ENCODE data around the gene DSN1. TPM values are rescaled to one million over a fixed set of nuclear protein-coding genes. Genes with fewer than 3 reads are reported as not detected.
"Not testable (repeated sequence)": the region's sequence is repeated elsewhere in the genome, so short reads cannot be mapped to it uniquely, and the experiment has no call there.

The DSN1 gene
- total RNA-seq, 1 donor from 2014 or later = 3.7 TPM

- Histone ChIP-seq H3K4me3 (ENCODE audit: low read depth, low read length) (no peak overlapping the region), H3K27me3 (ENCODE audit: control insufficient read depth, insufficient read depth, low read length) (no peaks in the 10 kb centered on the region), H3K36me3 (ENCODE audit: control insufficient read depth, insufficient read depth, low read length) (peaks cover 31% of the 10 kb centered on the region)
- FAIRE-seq (no peak), DNase-seq (ENCODE audit: low read depth) (peak; percentile 12)
- TF ChIP-seq CTCF (IDR thresholded peaks at IDR 0.05; ENCODE audit: insufficient read depth, low read length, severe bottlenecking) = no peak
Measured at GRCh38 chr20:36802326-36803222, 29.0 kb upstream of the DSN1 start.

GRCh38 chr20:36800410-36800809 lies 26.8 kb upstream of the DSN1 start:
- DNase-seq (ENCODE audit: low read depth) (no peak), FAIRE-seq (no peak)
- TF ChIP-seq CTCF (IDR thresholded peaks at IDR 0.05; ENCODE audit: insufficient read depth, low read length, severe bottlenecking) = no peak
- Histone ChIP-seq H3K4me3 (ENCODE audit: low read depth, low read length) (no peak overlapping the region), H3K27me3 (ENCODE audit: control insufficient read depth, insufficient read depth, low read length) (no peaks in the 10 kb centered on the region), H3K36me3 (ENCODE audit: control insufficient read depth, insufficient read depth, low read length) (peaks cover 36% of the 10 kb centered on the region)

GRCh38 chr20:36799313-36799712 lies 25.8 kb upstream of the DSN1 start:
- peaks cover 36% of the 10 kb centered on the region for H3K36me3 ChIP-seq (ENCODE audit: control insufficient read depth, insufficient read depth, low read length)
- not testable (repeated sequence) for H3K4me3 ChIP-seq (ENCODE audit: low read depth, low read length); H3K27me3 ChIP-seq (ENCODE audit: control insufficient read depth, insufficient read depth, low read length); FAIRE-seq; DNase-seq (ENCODE audit: low read depth)

- FAIRE-seq = no peak
Measured at GRCh38 chr20:36796875-36797274, 23.3 kb upstream of the DSN1 start.

GRCh38 chr20:36796117-36796516 lies 22.6 kb upstream of the DSN1 start:
- no peak for TF ChIP-seq CTCF (IDR thresholded peaks at IDR 0.05; ENCODE audit: insufficient read depth, low read length, severe bottlenecking)
- Histone ChIP-seq H3K4me3 (ENCODE audit: low read depth, low read length) (no peak overlapping the region), H3K36me3 (ENCODE audit: control insufficient read depth, insufficient read depth, low read length) (peaks cover 36% of the 10 kb centered on the region), H3K27me3 (ENCODE audit: control insufficient read depth, insufficient read depth, low read length) (no peaks in the 10 kb centered on the region)
- DNase-seq (ENCODE audit: low read depth) (no peak), FAIRE-seq (no peak)

More at GRCh38 chr20:36796875-36797274, 23.3 kb upstream of the DSN1 start:
- H3K27me3 ChIP-seq (ENCODE audit: control insufficient read depth, insufficient read depth, low read length) = no peaks in the 10 kb centered on the region
- TF ChIP-seq CTCF (IDR thresholded peaks at IDR 0.05; ENCODE audit: insufficient read depth, low read length, severe bottlenecking) = no peak
- no peak for DNase-seq (ENCODE audit: low read depth)
- peaks cover 34% of the 10 kb centered on the region for H3K36me3 ChIP-seq (ENCODE audit: control insufficient read depth, insufficient read depth, low read length)
- H3K4me3 ChIP-seq (ENCODE audit: low read depth, low read length) = no peak overlapping the region

GRCh38 chr20:36795691-36796090 lies 22.1 kb upstream of the DSN1 start:
- TF ChIP-seq CTCF (IDR thresholded peaks at IDR 0.05; ENCODE audit: insufficient read depth, low read length, severe bottlenecking) = no peak
- FAIRE-seq (no peak), DNase-seq (ENCODE audit: low read depth) (no peak)

More at GRCh38 chr20:36795691-36796090, 22.1 kb upstream of the DSN1 start:
- Histone ChIP-seq H3K4me3 (ENCODE audit: low read depth, low read length) (no peak overlapping the region), H3K27me3 (ENCODE audit: control insufficient read depth, insufficient read depth, low read length) (no peaks in the 10 kb centered on the region), H3K36me3 (ENCODE audit: control insufficient read depth, insufficient read depth, low read length) (peaks cover 36% of the 10 kb centered on the region)

Data from bronchial epithelial cell (primary cell).